ENCODE data around the gene TGFA.

TGFA gene

DNA sequence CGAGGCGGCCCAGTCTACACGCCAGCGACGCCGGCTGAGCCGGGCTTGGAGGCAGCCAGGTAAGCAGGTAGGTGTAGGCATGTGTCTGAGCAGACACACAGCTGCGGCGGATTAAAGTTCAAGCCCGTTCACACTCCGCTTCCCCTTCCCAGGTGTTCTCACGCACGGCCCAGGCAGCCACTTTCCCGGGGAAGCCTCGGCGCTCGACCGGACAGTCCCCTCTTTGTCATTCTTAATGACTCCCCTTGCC lies 367 bp downstream of the TGFA start:
- peak overlapping the region; percentile 44; the same call in 1 of the 2 replicates for H3K4me3 ChIP-seq (ENCODE audit: low read depth, low read length)
- TF ChIP-seq, protein P1, sequence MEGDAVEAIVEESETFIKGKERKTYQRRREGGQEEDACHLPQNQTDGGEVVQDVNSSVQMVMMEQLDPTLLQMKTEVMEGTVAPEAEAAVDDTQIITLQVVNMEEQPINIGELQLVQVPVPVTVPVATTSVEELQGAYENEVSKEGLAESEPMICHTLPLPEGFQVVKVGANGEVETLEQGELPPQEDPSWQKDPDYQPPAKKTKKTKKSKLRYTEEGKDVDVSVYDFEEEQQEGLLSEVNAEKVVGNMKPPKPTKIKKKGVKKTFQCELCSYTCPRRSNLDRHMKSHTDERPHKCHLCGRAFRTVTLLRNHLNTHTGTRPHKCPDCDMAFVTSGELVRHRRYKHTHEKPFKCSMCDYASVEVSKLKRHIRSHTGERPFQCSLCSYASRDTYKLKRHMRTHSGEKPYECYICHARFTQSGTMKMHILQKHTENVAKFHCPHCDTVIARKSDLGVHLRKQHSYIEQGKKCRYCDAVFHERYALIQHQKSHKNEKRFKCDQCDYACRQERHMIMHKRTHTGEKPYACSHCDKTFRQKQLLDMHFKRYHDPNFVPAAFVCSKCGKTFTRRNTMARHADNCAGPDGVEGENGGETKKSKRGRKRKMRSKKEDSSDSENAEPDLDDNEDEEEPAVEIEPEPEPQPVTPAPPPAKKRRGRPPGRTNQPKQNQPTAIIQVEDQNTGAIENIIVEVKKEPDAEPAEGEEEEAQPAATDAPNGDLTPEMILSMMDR (IDR thresholded peaks at IDR 0.05; ENCODE audit: low read depth, low read length): no peak

DNA sequence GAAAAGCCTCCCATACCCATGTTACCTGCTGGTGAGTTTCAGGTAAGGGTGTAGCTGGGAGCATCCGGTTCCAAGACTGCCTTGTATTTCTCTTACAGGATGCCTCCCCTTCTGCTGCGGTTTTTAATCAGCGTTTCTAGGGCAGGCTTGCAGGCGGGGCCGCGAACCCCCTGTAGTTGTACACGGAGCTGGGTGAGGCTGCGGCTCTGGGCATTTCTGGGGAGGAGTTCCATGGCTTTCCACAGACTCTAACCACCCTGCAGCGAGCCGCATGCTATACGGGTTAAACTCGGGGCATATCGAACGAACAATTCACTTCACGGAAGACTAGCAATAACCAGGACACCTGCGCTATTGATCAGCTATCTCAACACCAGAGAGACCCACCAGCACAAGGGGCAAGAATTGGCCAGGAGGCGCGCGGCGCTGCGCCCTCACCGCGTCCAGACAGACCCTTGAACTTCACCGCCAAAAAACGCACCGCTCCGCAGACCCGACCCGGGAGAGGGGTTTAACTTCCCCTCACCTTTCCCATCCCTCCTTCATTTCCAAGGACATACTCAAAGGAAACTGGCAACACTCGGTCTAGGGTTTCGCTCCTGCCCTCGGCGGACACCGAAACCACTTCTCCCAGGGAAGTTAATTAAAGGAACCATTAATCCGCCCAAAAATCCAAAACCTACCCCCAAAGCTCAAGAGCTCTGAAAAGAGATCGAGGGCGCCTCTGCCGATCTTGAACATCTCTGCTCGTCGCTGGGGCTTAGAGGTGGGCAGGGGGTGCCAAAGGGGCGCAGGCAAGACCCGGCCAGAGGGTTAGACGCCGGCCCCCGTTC lies 909 bp downstream of the TGFA start:
- no peak overlapping the region for H3K4me3 ChIP-seq (ENCODE audit: low read depth, low read length)

DNA sequence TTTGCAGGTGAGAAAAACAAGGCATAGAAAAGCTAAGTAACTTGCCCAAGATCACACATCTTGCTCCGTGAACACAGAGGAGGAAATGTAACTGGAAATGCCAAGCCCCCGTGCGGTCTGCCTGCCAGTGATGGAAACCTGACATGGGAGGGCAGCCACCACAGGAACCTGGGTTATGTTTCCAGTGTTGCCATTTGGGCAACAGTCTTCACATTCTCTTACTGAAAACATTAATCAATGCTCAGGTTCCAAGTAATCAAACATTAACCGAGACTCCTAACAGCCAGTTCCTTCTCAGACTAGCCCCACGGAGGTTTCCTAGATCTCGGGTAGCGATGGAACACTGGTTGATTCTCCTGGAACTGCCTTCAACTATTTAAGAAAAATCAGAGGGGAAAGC lies 2.5 kb downstream of the TGFA start:
- TF ChIP-seq, protein P1 (IDR thresholded peaks at IDR 0.05; ENCODE audit: low read depth, low read length): no peak
- no peak overlapping the region for H3K4me3 ChIP-seq (ENCODE audit: low read depth, low read length)

More for the DNA sequence above, 909 bp downstream of the TGFA start:
- TF ChIP-seq, protein P1 (IDR thresholded peaks at IDR 0.05; ENCODE audit: low read depth, low read length): no peak

DNA sequence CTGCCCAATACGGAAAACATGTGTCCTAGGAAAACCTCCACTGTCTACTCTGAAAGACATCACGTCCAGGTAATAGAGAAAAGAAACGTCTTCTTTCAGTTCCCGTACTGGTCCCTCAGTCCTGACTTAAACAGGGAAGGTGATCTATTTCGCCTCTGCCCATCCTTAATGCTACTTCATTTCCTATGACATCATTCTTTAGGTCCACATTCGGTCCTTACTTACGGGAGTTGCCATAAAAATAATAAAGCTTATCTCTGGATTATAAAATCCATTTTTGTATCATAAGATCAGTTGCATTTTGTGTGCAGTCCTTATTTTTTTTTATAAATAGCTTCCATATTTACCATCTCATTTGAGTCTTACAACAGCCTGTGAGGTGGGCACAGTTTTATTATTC lies 3.7 kb downstream of the TGFA start:
- TF ChIP-seq, protein P1 (IDR thresholded peaks at IDR 0.05; ENCODE audit: low read depth, low read length): no peak
- H3K4me3 ChIP-seq (ENCODE audit: low read depth, low read length): no peak overlapping the region

DNA sequence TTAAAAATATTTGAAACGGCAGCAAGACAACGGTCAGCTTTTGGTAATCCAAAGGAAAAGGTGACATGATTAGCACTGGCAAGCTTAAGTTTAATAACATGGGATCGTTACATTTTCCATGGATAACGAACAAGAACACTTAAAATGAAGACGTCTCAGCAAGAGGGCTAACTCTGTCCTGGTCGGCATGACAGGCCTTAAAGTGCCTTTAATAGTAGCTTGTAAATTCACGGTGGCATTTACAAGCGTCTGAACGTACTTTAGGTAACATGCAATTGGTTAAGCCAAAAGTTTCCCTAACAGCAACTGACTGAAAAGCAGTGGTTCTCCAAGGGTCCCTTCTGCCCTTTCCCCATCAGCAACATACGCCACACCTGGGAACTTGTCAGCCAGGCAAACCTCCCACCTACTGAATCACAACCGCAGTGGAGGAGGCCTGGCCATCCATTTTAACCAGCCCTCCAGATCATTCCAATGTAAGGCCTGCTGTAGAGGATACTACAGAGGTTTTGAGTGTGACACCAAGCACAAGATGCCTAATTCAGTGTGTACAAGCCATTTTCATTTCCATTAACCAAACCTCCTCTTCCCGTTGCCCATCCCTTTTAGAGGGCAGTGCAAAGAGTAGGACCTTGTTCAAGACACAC lies 4.4 kb downstream of the TGFA start:
- H3K4me3 ChIP-seq (ENCODE audit: low read depth, low read length): no peak overlapping the region
- TF ChIP-seq, protein P1 (IDR thresholded peaks at IDR 0.05; ENCODE audit: low read depth, low read length): no peak

DNA sequence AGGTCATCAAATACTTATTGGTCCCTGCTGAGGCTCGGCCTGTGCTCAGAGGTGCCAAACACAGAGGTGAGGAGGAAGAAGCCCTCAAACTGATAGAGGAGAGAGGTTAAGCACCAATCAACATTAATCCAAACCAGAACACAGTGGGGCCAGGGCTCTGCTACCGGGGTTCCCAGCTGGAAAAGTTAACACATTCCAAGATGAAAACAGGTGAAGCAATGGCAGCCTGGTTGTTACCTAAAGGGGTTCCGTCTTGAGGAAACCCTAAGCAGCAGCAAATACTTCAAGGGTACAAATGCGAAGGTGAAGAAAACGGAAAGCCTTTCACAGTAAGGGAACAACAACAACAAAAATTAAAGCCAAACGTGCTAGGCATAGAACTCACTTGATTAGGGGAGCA lies 5.4 kb downstream of the TGFA start:
- TF ChIP-seq, protein P1 (IDR thresholded peaks at IDR 0.05; ENCODE audit: low read depth, low read length): no peak

DNA sequence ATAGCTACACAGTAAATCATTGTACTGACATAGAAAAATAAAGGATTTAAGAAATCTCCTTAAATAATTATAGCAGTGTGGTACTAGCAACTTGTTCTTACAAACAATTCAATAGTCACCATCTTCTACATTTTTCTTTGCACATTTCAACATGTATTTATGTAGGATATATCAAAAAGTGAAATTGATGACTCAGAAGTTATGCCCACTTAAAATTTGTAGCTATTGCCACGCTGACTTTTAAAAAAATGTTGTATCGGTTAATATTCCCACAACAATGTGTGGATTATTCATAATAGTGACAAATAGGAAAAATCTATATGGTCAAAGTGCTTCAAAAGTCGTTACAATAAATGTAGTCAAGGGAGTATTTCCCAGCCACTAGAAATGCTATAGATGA lies 6.7 kb downstream of the TGFA start:
- no peak overlapping the region for H3K4me3 ChIP-seq (ENCODE audit: low read depth, low read length)
- TF ChIP-seq, protein P1 (IDR thresholded peaks at IDR 0.05; ENCODE audit: low read depth, low read length): no peak

More for the DNA sequence above, 5.4 kb downstream of the TGFA start:
- no peak overlapping the region for H3K4me3 ChIP-seq (ENCODE audit: low read depth, low read length)
